Measurements from ENCODE around the gene CYSLTR2. TPM values are rescaled to one million over a fixed set of nuclear protein-coding genes. Genes with fewer than 3 reads are reported as not detected.

The CYSLTR2 gene
- polyA plus RNA-seq, 1 donor (not counting 4 experiments of a cell fraction or from before 2014, with no cell fraction given) = not detected

DNA sequence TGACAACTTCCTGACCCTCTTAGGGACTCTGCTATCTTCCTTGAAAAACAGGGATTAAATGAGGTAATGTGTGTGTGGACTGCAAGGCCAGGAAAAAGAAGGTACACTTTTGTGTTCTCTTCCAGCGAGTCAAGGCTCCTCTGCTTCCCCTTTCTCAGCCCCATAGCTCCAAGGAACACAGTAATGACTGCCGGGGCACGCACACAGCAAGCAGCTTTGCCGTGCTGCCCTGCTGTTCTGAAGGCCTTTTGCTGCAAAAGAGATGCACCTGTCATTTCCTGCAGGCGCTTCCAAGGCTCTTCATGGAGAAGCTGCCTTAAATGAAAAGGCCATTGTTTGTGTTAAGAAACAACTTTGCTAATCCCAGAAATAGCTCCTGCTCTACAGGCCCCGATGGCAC lies 84.6 kb downstream of the CYSLTR2 start:
- H3K27ac ChIP-seq (ENCODE audit: control insufficient read depth, insufficient read depth, low read length) = no peak overlapping the region
- dilution Hi-C loops (cut with MboI; ENCODE audit: extremely low pct_ligation_motif_present, low sequenced_read_pairs) = no loop called here
- H3K4me2 ChIP-seq (ENCODE audit: control insufficient read depth, extremely low read depth, insufficient read depth, low read depth, low read length) = no peak overlapping the region
- DNase-seq (ENCODE audit: low read depth, low spot score) = no peak
- H4K20me1 ChIP-seq (ENCODE audit: control insufficient read depth, extremely low read depth, insufficient read depth, low read length) = no peaks in the 10 kb centered on the region
- H3K4me3 ChIP-seq (ENCODE audit: control insufficient read depth in 2 of 3, extremely low read depth in 1 of 3, insufficient read depth in 2 of 3, low read depth in 1 of 3, low read length in 3 of 3) = no peak overlapping the region
- H3K9ac ChIP-seq (ENCODE audit: control insufficient read depth, extremely low read depth, insufficient read depth, low read length) = no peak overlapping the region
- no peaks in the 10 kb centered on the region for H3K27me3 ChIP-seq (ENCODE audit: control insufficient read depth, extremely low read depth, insufficient read depth, low read length)
- no peaks in the 10 kb centered on the region for H3K9me1 ChIP-seq (ENCODE audit: control insufficient read depth, extremely low read depth, insufficient read depth, low read length)
- H3K9me3 ChIP-seq (ENCODE audit: control insufficient read depth, low read depth, low read length) = no peaks in the 10 kb centered on the region
- TF ChIP-seq CTCF (optimal IDR thresholded peaks at IDR 0.05 in 1 of 3, IDR thresholded peaks at IDR 0.05 in 1 of 3, conservative IDR thresholded peaks at IDR 0.05 in 1 of 3; ENCODE audit: extremely low read depth in 1 of 3, insufficient read depth in 2 of 3, low read length in 3 of 3) (no peak), EZH2 (IDR thresholded peaks at IDR 0.05; ENCODE audit: low read length) (no peak)
- H2AFZ ChIP-seq (ENCODE audit: control insufficient read depth, low read length) = no peak overlapping the region
- H3K79me2 ChIP-seq (ENCODE audit: control insufficient read depth, insufficient read depth, low read length) = no peaks in the 10 kb centered on the region
- no peaks in the 10 kb centered on the region for H3K4me1 ChIP-seq (ENCODE audit: control insufficient read depth, extremely low read depth, insufficient read depth, low read length)
- no peak for FAIRE-seq
- no peaks in the 10 kb centered on the region for H3K36me3 ChIP-seq (ENCODE audit: control insufficient read depth in 2 of 2, extremely low read depth in 1 of 2, insufficient read depth in 2 of 2, low read length in 2 of 2)

- no peak for DNase-seq (ENCODE audit: low read depth, low spot score)
- no peak for FAIRE-seq
- no peak overlapping the region for H3K27ac ChIP-seq (ENCODE audit: control insufficient read depth, insufficient read depth, low read length)
- H3K9me1 ChIP-seq (ENCODE audit: control insufficient read depth, extremely low read depth, insufficient read depth, low read length) = no peaks in the 10 kb centered on the region
- H3K9me3 ChIP-seq (ENCODE audit: control insufficient read depth, low read depth, low read length) = no peaks in the 10 kb centered on the region
- H3K4me3 ChIP-seq (ENCODE audit: control insufficient read depth in 2 of 3, extremely low read depth in 1 of 3, insufficient read depth in 2 of 3, low read depth in 1 of 3, low read length in 3 of 3) = no peak overlapping the region
- H3K79me2 ChIP-seq (ENCODE audit: control insufficient read depth, insufficient read depth, low read length) = no peaks in the 10 kb centered on the region
- no peaks in the 10 kb centered on the region for H3K27me3 ChIP-seq (ENCODE audit: control insufficient read depth, extremely low read depth, insufficient read depth, low read length)
- no peaks in the 10 kb centered on the region for H3K4me1 ChIP-seq (ENCODE audit: control insufficient read depth, extremely low read depth, insufficient read depth, low read length)
- no peak overlapping the region for H3K4me2 ChIP-seq (ENCODE audit: control insufficient read depth, extremely low read depth, insufficient read depth, low read depth, low read length)
- no peaks in the 10 kb centered on the region for H4K20me1 ChIP-seq (ENCODE audit: control insufficient read depth, extremely low read depth, insufficient read depth, low read length)
- no peak overlapping the region for H2AFZ ChIP-seq (ENCODE audit: control insufficient read depth, low read length)
- TF ChIP-seq CTCF (optimal IDR thresholded peaks at IDR 0.05 in 1 of 3, IDR thresholded peaks at IDR 0.05 in 1 of 3, conservative IDR thresholded peaks at IDR 0.05 in 1 of 3; ENCODE audit: extremely low read depth in 1 of 3, insufficient read depth in 2 of 3, low read length in 3 of 3) (no peak), EZH2 (IDR thresholded peaks at IDR 0.05; ENCODE audit: low read length) (no peak)
- no peaks in the 10 kb centered on the region for H3K36me3 ChIP-seq (ENCODE audit: control insufficient read depth in 2 of 2, extremely low read depth in 1 of 2, insufficient read depth in 2 of 2, low read length in 2 of 2)
- dilution Hi-C loops (cut with MboI; ENCODE audit: extremely low pct_ligation_motif_present, low sequenced_read_pairs) = no loop called here
- no peak overlapping the region for H3K9ac ChIP-seq (ENCODE audit: control insufficient read depth, extremely low read depth, insufficient read depth, low read length)
Measured at GRCh38 chr13:48739386-48739964, 85.7 kb downstream of the CYSLTR2 start.
